Lower leg skin (tissue), 3 donors: Measurements from ENCODE around the gene SPC25.

Experiments
- CTCF ChIP-seq, 3 donors: fragments of 450-650 bp; IDR thresholded peaks; one replicate each; pipeline ENCODE4 v1.5.1; 2016; ENCODE audit warnings: antibody characterized with exemption in 3 of 3, mild to moderate bottlenecking in 3 of 3, moderate library complexity in 2 of 3
- POLR2A ChIP-seq, 2 donors: fragments of 450-650 bp; IDR thresholded peaks; one replicate each; pipeline ENCODE4 v1.6.1; 2016 to 2017; ENCODE audit warnings: antibody characterized with exemption in 2 of 2, mild to moderate bottlenecking in 1 of 2, moderate library complexity in 1 of 2

- no peak for TF ChIP-seq CTCF (IDR thresholded peaks at IDR 0.05)
- TF ChIP-seq POLR2A (IDR thresholded peaks at IDR 0.05), result no peak
Measured at GRCh38 chr2:168854651-168855050, 35.6 kb downstream of the SPC25 start.
